Epithelial cell of esophagus (primary cell): ENCODE measurements around the gene SPSB1.
A peak's percentile ranks its signal among the peaks of the same experiment; 100 is the strongest.

Experiments
- DNase-seq: peaks from one replicate; pipeline ENCODE4 v3.0.0; 2010; ENCODE audit warnings: low read depth
- H3K4me3 ChIP-seq: 2 replicates; pipeline ENCODE4 v1.5.1; 2011; ENCODE audit warnings: mild to moderate bottlenecking, low read length, control low read depth
- TF ChIP-seq, protein P1 (sequence below): IDR thresholded peaks from 2 replicates; pipeline ENCODE4 v1.5.1; 2011; ENCODE audit warnings: low read depth, mild to moderate bottlenecking, low read length, control low read depth, inconsistent platforms; ENCODE audit not compliant: insufficient read depth; ENCODE audit errors: missing control alignments

The SPSB1 gene

DNA sequence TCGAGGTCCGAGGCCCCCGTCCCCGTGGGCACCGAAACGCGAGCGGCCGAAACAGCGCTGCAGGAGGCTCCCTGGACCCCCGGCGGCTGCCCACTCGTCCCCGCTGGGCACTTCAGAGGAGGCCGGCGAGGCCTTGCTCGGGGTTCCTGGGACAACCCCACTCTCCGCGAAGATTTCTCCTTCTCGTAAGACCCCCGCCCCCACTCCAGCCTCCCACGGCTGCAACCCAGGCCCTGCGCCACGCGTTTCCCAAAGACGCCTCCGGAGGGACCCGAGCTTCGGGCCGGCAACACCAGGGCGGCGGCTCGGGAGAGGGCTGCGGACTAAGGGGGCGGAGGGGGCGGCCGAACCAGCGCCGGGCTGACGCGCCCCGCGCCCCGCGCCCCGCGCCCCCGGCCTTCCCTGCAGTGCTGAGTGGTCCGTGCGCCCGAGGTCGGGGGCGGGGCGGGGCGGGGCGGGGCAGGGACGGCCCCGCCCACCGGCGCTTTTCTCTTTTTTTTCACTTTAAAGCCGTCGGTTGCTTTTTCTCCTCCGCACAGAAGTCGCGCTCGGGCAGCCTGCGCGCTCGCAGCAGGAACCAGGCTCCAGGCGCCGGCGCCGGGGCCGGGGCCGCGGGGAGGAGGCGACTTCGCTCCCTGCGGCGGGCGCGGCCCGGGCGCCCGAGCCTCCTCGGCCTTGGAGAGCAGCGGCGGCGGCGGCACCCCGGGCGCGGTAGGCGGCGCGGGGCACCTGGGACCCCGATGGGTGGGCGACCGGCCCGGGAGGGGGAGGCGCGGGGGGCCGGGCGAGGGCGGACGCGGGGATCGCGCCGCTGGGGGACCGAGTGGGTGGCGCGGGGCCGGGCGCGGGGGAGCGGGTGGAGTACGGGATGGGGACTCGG, at the start of gene SPSB1:
TSS of gene SPSB1 (plus strand) at position 534 of the 880 bp plus-strand sequence. CDS start 62,998 bp downstream, outside the sequence.
- DNase-seq, result peak; percentile 83
- peak within 1 kb of the TSS; percentile 80 for H3K4me3 ChIP-seq
- TF ChIP-seq, protein P1, sequence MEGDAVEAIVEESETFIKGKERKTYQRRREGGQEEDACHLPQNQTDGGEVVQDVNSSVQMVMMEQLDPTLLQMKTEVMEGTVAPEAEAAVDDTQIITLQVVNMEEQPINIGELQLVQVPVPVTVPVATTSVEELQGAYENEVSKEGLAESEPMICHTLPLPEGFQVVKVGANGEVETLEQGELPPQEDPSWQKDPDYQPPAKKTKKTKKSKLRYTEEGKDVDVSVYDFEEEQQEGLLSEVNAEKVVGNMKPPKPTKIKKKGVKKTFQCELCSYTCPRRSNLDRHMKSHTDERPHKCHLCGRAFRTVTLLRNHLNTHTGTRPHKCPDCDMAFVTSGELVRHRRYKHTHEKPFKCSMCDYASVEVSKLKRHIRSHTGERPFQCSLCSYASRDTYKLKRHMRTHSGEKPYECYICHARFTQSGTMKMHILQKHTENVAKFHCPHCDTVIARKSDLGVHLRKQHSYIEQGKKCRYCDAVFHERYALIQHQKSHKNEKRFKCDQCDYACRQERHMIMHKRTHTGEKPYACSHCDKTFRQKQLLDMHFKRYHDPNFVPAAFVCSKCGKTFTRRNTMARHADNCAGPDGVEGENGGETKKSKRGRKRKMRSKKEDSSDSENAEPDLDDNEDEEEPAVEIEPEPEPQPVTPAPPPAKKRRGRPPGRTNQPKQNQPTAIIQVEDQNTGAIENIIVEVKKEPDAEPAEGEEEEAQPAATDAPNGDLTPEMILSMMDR, result no peak

- H3K4me3 ChIP-seq, result no peak overlapping the region
- no peak for DNase-seq
- TF ChIP-seq, protein P1, result no peak
These were observed 49.5 kb upstream of the SPSB1 start for GRCh38 chr1:9243066-9243739.

DNA sequence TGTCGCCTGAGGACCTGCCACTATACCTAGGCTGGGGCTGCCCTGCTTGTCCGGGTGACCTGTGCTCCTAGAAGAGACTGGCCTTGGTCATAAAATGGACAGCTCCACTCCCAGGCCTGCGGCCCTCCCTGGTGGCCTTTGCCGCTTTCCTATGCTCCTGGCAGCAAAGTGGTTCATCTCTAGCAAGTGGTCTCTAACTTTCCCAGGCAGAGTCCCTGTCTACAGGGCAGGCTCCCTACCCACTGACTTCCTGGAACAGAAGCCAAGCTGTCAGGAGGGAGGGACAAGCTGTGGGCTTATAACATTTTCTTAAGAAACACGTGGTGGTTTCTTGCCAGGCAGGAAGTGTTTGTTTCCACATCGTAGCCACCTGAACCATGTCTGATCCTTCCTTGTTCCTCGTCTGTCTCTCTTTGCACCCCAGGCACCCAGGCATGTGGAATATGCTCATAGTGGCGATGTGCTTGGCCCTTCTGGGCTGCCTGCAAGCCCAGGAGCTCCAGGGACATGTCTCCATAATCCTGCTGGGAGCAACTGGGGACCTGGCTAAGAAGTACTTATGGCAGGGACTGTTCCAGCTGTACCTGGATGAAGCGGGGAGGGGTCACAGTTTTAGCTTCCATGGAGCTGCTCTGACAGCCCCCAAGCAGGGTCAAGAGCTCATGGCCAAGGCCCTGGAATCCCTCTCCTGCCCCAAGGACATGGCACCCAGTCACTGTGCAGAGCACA, 48.0 kb upstream of the SPSB1 start:
- no peak overlapping the region for H3K4me3 ChIP-seq
- TF ChIP-seq, protein P1, result no peak
- DNase-seq, result peak; percentile 71

GRCh38 chr1:9245230-9245619, 47.5 kb upstream of the SPSB1 start:
- TF ChIP-seq, protein P1, result no peak
- DNase-seq, result no peak
- H3K4me3 ChIP-seq, result no peak overlapping the region

- H3K4me3 ChIP-seq, result no peak overlapping the region
- TF ChIP-seq, protein P1, result no peak
- DNase-seq, result no peak
These were observed 47.0 kb upstream of the SPSB1 start for GRCh38 chr1:9245661-9246060.

- no peak for DNase-seq
- H3K4me3 ChIP-seq, result no peak overlapping the region
- TF ChIP-seq, protein P1, result no peak
These were observed 46.5 kb upstream of the SPSB1 start for GRCh38 chr1:9246215-9246614.
